GM12878 (cell line): Measurements from ENCODE around the gene HAND2.

Source experiments
- RBBP5 ChIP-seq: fragments of 200-600 bp; sonication (generic); conservative IDR thresholded peaks from 2 replicates; pipeline ENCODE4 v1.6.1; 2016
- TF ChIP-seq, protein P1 (sequence below), 3 experiments: IDR thresholded peaks in 2 of 3; conservative IDR thresholded peaks in 1 of 3; 2 replicates each; pipeline ENCODE4 v1.5.1; 2011; ENCODE audit warnings: low read depth in 3 of 3, low read length in 3 of 3, mild to moderate bottlenecking in 3 of 3, control low read depth in 2 of 3, moderate library complexity in 2 of 3, inconsistent platforms in 1 of 3, mixed read lengths in 1 of 3; ENCODE audit not compliant: control insufficient read depth in 2 of 3, insufficient read depth in 1 of 3; ENCODE audit errors: extremely low read depth in 1 of 3
- TF ChIP-seq, protein P2 (sequence below): IDR thresholded peaks from 2 replicates; pipeline ENCODE4 v1.6.1; 2011; ENCODE audit warnings: low read depth, mild to moderate bottlenecking, low read length, moderate library complexity, borderline replicate concordance; ENCODE audit errors: extremely low read depth

DNA sequence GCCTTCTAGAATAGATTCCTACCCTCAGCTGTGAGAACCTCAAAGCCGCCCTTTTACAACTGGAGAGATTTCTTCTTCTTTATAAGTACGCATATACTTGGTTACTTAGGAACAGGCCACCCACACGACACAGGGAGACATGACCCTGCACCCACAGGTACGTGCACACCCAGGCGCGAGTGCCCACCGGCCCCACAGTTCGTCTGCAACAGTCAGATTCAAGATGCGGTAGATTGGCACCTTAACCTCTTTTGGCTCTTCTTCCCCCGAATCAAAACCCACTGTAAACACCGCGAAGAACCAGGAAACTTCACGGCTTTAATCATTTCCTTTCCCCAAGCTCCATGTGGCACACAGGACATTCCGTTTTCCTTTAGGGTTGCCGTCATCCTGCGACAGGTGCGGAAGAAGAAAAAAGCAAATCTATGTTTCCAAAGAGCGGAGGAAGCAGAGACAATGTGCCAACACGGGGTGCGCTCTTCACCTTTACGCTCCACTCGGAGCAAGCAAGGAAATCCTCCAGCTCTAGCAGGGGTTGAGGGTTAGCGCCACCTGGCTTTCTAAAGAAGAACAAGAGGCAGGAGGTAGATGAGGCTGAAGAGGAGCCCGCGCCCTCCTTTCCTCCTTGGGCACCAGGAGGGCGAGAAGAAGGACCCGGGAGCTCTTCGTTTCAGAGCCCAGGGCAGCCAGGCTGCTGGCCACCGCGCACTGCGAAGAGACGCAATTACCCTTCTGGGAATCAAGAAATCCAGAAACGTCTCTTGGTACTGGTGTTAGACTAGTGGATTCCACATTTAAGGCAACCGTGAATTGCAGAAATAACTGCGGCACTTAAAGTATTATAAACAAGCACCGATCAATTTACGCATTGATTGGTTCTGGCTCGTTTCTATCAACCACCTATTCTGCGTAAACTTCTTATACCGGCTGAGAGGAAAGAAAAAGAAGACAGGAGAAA is 35.7 kb downstream of the HAND2 start:
- TF ChIP-seq, protein P1, sequence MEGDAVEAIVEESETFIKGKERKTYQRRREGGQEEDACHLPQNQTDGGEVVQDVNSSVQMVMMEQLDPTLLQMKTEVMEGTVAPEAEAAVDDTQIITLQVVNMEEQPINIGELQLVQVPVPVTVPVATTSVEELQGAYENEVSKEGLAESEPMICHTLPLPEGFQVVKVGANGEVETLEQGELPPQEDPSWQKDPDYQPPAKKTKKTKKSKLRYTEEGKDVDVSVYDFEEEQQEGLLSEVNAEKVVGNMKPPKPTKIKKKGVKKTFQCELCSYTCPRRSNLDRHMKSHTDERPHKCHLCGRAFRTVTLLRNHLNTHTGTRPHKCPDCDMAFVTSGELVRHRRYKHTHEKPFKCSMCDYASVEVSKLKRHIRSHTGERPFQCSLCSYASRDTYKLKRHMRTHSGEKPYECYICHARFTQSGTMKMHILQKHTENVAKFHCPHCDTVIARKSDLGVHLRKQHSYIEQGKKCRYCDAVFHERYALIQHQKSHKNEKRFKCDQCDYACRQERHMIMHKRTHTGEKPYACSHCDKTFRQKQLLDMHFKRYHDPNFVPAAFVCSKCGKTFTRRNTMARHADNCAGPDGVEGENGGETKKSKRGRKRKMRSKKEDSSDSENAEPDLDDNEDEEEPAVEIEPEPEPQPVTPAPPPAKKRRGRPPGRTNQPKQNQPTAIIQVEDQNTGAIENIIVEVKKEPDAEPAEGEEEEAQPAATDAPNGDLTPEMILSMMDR (IDR thresholded peaks at IDR 0.05 in 2 of 3, conservative IDR thresholded peaks at IDR 0.05 in 1 of 3; ENCODE audit: control insufficient read depth in 2 of 3, extremely low read depth in 1 of 3, insufficient read depth in 1 of 3, low read depth in 3 of 3, low read length in 3 of 3), result peak; percentile 78 to 91 (median 82)
- TF ChIP-seq RBBP5, result no peak
- TF ChIP-seq, protein P2, sequence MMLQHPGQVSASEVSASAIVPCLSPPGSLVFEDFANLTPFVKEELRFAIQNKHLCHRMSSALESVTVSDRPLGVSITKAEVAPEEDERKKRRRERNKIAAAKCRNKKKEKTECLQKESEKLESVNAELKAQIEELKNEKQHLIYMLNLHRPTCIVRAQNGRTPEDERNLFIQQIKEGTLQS, result no peak
